Epithelial cell of proximal tubule (primary cell): ENCODE data around the gene C12orf50. TPM values are rescaled to one million over a fixed set of nuclear protein-coding genes. Genes with fewer than 3 reads are reported as not detected.
"Not testable (repeated sequence)": the region's sequence is repeated elsewhere in the genome, so short reads cannot be mapped to it uniquely, and the experiment has no call there.

ENCODE experiments used
- DNase-seq: peaks from one replicate; pipeline ENCODE4 v3.0.0-alpha.2; 2011; ENCODE audit warnings: low read depth
- H3K4me3 ChIP-seq: 2 replicates; pipeline ENCODE4 v1.5.1; 2011; ENCODE audit warnings: low read depth, mild to moderate bottlenecking, low read length
- total RNA-seq: library from RNA; depleted of rRNA; stranded (reverse); fragments of >200 nt; gene quantifications from 2 replicates; pipeline ENCODE4 v1.2.3, GENCODE V29; 2015
- TF ChIP-seq, protein P1 (sequence below): conservative IDR thresholded peaks from 2 replicates; pipeline ENCODE4 v1.5.1; 2012; ENCODE audit warnings: low read depth, mild to moderate bottlenecking, low read length

The C12orf50 gene
- total RNA-seq, 1 donor from 2014 or later: not detected

DNA sequence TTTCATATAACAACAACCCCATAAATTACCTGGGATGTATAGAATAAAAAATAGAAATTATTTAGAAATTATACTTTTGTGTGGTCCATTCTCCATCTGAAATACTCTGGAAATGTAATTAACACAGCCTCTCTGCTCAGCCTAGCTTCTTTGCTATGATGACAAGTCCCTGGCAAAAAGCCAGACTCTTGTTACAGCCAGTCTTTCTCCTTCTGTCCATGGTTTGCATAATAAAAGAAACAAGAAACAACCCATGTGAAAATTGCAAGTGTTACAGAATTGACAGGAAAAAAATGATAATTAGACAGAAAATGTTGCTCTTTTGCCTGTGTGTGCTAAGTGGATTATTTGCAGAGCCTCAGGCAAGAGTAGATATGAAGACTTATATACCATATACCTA lies 61.3 kb downstream of the C12orf50 start:
- TF ChIP-seq, protein P1, sequence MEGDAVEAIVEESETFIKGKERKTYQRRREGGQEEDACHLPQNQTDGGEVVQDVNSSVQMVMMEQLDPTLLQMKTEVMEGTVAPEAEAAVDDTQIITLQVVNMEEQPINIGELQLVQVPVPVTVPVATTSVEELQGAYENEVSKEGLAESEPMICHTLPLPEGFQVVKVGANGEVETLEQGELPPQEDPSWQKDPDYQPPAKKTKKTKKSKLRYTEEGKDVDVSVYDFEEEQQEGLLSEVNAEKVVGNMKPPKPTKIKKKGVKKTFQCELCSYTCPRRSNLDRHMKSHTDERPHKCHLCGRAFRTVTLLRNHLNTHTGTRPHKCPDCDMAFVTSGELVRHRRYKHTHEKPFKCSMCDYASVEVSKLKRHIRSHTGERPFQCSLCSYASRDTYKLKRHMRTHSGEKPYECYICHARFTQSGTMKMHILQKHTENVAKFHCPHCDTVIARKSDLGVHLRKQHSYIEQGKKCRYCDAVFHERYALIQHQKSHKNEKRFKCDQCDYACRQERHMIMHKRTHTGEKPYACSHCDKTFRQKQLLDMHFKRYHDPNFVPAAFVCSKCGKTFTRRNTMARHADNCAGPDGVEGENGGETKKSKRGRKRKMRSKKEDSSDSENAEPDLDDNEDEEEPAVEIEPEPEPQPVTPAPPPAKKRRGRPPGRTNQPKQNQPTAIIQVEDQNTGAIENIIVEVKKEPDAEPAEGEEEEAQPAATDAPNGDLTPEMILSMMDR: no peak
- DNase-seq: no peak
- no peak overlapping the region for H3K4me3 ChIP-seq

DNA sequence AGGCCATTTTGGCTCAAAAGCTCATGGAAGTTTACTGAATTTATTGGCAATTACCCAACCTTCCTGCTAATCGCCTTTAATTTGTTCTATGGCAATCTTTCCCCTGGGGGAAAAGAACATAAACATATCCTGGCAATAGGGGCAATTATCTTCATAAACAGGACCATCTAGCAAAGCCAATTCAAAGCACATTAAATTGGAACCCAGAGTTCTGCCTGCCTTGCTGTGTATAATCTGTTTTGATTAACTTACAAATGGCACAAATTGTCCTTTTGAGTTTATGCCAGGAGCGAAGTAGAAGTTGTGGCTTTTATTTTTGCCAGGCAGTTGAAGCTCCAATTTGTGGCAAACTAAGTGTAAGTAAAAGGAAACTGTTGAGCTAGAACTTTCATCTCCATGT lies 68.6 kb downstream of the C12orf50 start:
- no peak overlapping the region for H3K4me3 ChIP-seq
- no peak for DNase-seq

DNA sequence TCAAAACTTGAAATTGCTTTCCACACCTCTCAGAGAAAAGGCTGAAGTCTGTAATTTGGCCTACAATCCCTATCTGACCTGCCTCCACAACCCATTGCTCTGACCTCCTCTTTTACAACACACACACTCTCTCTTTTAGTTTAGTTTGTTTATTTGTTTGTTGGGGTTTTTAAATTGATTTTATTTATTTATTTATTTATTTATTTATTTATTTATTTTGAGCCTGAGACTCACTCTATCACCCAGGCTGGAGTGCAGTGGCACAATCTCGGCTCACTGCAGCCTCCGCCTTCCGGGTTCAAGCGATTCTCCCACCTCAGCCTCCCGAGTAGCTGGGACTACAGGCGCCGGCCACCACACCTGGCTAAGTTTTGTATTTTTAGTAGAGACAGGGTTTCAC lies 75.2 kb downstream of the C12orf50 start:
- not testable (repeated sequence) for DNase-seq, H3K4me3 ChIP-seq

More for the DNA sequence above, 68.6 kb downstream of the C12orf50 start:
- TF ChIP-seq, protein P1: no peak

DNA sequence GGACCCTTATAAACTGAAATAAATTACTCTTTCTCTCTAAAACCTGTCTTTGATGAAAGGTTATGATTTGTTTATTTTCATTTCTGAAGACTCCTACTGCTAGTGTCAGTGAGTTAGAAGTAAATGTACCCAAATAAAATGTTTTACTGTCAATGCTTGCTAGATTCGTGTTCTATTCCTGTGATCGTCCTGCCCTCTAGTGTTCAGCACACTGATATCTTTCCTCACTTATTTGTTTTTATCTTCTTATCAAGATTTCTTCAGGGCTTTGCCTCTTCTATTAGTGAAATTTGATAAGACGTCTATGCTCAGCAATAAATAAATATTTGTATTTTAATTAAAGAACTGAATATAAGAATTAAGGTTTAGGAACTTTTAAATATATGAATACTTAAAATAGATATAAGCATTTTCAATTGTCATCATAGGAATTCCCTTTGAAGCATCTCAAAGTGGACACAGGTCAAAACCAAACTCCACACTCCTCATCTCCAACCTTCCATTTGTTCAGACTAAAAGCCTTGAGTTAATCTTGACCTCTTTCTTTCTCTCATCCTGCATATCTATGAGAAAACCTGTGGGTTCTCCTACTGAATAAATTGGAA lies 75.8 kb downstream of the C12orf50 start:
- TF ChIP-seq, protein P1: peak; percentile 74
- peak; percentile 12 for DNase-seq

DNA sequence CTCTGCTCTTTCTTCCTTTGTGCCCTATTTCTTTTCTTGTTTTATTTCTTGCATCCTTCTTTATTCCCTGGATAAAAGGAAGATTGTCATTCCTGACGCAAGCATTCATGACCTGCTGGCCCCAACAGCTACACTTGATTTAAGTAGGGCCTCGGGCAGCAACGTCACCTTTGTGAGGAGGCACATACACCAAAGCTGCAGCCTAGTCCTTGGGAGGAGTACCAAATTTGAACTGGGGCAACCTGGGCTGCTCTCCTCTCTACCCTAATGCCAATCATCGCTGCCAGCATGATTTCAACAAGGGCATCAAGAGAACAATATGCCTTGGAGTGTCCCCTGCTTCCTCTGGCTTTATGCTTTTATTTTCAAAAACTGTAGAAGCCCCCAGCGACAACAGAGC lies 76.4 kb downstream of the C12orf50 start:
- no peak overlapping the region for H3K4me3 ChIP-seq
- TF ChIP-seq, protein P1: no peak
- no peak for DNase-seq

More for the DNA sequence above, 75.8 kb downstream of the C12orf50 start:
- no peak overlapping the region for H3K4me3 ChIP-seq

DNA sequence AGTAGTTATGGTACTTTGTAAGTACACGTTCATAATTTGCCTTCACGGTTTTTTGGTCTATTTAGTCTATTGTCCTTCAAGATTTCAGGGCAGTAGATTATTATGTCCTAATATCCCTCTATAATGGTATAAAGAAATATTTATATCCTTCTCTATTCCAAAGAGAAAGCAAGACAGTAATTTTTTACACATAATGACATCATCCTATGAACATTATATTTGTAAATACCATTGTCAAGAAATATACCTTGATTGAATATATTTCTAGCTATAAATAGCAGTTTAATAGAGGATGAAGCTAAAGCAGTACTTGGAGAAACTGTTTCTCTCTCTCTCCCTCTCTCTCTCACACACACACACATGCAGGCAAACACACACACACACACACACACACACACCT lies 77.0 kb downstream of the C12orf50 start:
- DNase-seq: no peak

DNA sequence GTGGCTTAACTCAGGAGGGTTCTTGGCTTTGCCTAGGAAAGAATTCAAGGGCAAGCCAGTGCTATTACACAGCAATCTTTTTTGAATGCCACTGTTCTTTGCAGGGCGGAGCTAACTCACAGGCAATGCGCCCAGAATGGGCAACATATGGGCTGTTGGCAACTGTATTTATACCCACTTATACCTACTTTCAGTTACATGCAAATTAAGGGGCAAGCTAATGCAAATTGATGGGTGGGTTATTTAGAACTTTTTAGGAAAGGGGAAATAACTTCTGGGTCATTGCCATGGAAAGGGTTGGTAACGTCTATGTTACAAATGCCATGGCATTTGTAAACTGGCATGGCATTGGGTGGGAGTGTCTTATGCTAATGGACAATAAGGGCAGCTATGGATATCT lies 85.4 kb downstream of the C12orf50 start:
- TF ChIP-seq, protein P1: no peak
- DNase-seq: no peak
- no peak overlapping the region for H3K4me3 ChIP-seq

More for the DNA sequence above, 77.0 kb downstream of the C12orf50 start:
- TF ChIP-seq, protein P1: no peak
- H3K4me3 ChIP-seq: no peak overlapping the region
